ENCODE measurements around the gene SMAP2.

DNA sequence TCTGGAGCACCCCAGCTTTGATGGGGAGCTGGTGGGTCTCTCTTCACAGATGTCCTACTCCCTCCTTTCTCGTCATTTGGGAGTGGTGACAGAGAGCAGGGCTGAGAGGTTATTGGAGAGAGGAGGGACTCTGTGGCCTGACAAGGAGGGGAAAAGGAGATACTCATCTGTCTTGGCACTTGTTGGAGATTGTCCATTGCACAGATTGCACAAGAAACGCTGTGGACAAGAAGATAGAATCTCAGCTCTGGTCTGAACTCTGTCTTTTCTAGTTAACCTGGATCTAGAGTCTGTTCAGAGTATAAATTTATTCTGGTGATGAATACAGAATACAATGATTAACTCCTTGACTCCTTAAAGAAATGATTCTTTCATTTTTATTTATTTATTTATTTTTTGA is 22.4 kb upstream of the SMAP2 start:
- TF ChIP-seq POLR2A (IDR thresholded peaks at IDR 0.05; ENCODE audit: low read length) (no peak), GATA1 (IDR thresholded peaks at IDR 0.05; ENCODE audit: low read depth, low read length) (no peak)

Measured in erythroblast (primary cell).